Suprapubic skin (tissue), 3 donors: ENCODE data around the gene PIK3R3.

Experiments used
- CTCF ChIP-seq, 2 donors: fragments of 200-600 bp in 1 of 2; fragments of 450-650 bp in 1 of 2; sonication (generic) in 1 of 2; IDR thresholded peaks; one replicate each; pipeline ENCODE4 v1.5.1; 2016 to 2019; ENCODE audit warnings: antibody characterized with exemption in 2 of 2, mild to moderate bottlenecking in 1 of 2, moderate library complexity in 1 of 2
- POLR2AphosphoS5 ChIP-seq, 3 donors: sonication (generic); formaldehyde crosslinking; IDR thresholded peaks; one replicate each; pipeline ENCODE4 v1.6.1; 2017; ENCODE audit warnings: antibody characterized with exemption in 3 of 3

GRCh38 chr1:46117810-46118494, 14.5 kb downstream of the PIK3R3 start:
- TF ChIP-seq CTCF (IDR thresholded peaks at IDR 0.05) = no peak
- TF ChIP-seq POLR2AphosphoS5 (IDR thresholded peaks at IDR 0.05) = no peak
